NOMO-1 treated with dmso at 0.1 percent for 144 hours (cell line): Measurements from ENCODE around the gene SP140.
A peak's percentile ranks its signal among the peaks of the same experiment; 100 is the strongest.
"Not testable (repeated sequence)": the region's sequence is repeated elsewhere in the genome, so short reads cannot be mapped to it uniquely, and the experiment has no call there.

ENCODE experiments used
- DNase-seq: peaks from one replicate; lab custom pipeline; 2025; ENCODE audit not compliant: unreplicated experiment; lab: John Stamatoyannopoulos, UW

Gene SP140

DNA sequence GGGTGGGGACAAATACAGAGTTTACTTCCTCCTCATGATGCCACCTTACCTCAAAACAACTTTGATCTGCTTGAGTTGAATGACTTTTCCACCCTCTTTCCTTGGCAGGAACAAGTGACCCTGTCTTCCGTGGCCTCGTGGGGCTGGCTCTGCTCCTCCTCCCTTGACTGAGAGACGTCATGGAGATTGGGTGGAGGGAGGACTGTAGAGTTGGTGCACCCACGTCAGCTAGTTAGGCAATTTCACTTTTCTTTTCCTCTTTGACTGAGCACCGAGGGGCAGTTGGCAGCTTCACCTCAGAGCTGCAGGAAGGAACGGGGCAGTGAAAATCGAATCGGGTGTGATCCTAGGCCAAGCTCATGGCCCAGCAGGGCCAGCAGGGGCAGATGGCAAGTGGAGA, at the start of gene SP140:
SP140 (plus strand) TSS at position 251 of the 400 bp plus-strand sequence; CDS start at position 360, 109 bp downstream.
- peak; percentile 80 for DNase-seq

GRCh38 chr2:230176996-230177395, 48.5 kb upstream of the SP140 start:
- DNase-seq: no peak

- no peak for DNase-seq
These were observed 46.7 kb upstream of the SP140 start for GRCh38 chr2:230178546-230179485.

GRCh38 chr2:230179907-230180306, 45.6 kb upstream of the SP140 start:
- no peak for DNase-seq

- DNase-seq: no peak
These were observed 44.3 kb upstream of the SP140 start for GRCh38 chr2:230181195-230181594.

DNA sequence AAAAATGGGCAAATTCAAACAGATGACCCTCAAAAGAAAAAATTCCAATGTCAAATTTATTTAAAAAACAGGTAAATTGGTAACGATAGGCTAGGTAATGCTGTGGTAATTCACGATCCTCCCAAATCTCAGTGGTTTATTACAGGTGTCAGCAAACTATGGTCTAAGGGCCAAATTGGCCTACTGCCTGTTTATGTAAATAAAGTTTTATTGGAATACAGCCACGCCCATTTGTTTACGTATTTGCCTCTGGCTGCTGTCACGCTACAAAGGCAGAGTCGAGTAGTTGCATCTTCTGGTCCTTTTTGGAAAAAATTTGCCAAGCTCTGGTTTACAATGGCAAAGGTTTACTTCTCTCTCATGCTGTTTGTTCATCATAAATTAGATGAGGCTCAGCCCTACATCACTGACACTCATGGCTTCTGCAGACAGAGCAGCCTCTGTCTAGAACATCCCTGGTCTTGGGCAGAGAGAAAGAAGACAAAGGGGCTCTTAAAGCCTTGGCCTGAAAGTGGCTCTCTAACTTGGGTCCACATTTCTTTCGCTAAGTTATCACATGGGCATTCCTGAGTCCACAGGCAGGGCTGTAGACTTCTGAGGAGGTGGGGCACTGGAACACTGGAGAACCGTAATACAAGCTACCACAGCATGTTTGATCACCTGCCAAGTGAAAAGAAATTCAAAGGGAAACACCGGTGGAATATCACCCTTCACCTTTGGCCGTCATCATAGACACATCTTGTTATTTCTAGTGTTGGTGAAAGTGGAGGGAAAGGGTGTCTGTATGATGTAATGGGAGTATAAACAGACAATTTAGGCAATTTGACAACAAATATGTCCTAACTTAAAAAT, 40.6 kb upstream of the SP140 start:
- DNase-seq: no peak

DNA sequence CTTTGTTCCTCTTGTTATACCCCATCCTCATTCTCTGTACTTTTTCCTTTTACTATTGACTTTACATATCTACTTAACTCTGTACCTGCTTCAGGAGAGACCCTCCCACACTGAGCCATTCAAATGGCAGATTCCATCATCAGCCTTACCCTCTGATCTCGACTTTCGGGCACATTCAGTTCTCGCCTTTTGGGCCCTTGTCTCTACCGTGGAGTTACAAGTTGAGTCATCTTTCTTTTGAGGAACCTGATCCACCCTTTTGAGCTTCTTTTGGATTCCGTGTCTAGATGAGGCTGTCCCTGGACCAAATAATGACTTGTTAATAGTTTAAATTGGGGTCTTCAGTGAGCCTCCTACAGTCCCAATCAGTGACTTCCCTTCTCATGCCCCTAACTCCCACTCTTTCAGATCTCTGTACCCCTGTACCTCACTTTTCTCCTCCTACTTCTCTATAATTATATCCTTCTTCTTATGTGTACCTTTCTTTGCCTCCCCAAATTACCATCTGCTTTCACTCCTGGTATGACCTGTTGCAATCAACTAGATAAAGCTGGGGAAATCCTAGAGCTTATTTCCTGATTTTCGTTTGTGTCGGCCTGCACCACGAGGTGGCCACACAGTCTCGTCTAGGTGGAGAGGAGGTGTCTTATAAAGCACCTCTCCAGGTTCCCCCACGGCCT, 23.0 kb upstream of the SP140 start:
- DNase-seq: peak; percentile 16

DNA sequence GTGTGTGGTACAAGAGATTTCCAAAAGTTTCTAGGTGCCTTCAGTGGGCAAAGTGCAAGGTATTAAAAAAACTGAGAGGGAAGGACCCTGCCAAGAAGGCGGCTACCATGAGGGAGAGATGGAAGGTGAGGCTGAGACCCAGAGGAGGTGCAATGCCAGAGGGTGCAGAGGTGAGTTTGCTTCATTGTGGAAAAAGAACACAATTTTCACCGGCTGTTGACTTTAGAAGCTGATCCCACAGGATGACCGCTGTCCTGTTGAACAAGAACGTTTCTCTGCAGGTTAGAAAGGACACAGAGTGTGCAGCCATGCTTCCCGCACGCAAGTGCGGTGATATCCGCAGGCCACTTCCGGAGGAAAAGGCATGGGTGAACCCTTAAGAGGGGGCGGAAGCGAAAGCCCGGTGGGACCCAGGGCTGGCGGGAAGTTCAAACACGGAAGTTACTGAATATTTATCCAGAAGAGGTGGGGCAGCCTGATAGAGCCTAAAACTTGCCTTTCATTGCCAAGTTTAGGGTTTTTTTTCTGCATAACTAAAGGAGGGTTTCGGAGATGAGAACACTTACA, 22.3 kb upstream of the SP140 start:
- no peak for DNase-seq

DNA sequence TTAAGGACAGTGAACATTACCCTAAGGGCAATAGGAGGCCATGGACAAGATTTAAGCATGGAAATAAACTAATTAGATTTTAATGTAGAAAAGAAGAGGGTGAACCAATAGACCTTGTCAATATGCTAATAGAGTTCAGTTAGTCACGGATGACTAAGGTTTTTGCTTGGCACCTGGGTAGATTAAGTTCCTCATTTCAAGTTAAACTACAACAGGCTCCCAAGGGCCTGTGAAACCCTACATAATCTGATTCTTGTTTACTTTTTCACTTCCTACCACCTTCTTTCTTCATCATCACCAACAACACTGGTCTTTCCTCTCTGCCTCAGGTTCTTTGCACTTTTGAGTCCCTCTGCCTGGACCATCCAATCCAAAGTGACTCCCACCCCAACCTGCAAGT, 20.5 kb upstream of the SP140 start:
- peak; percentile 29 for DNase-seq

DNA sequence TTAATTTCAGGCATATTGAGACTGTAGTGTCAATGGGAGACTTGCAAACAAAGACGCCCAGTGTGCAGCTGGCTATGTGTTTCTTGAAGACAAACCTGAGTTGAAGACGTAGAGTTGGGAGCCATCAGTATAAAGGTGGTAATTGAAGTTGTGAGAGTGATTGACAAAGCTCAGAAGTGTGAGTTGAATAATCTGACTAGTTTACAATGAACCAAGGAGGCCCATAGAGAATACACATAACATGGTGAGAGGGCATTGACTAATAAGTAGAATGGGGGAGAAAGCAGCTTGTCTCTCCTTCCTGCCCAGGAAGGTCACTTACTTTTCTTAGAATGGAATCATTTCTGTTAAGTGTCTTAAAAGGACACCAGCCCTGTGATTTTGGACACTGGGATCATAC, 19.8 kb upstream of the SP140 start:
- no peak for DNase-seq

DNA sequence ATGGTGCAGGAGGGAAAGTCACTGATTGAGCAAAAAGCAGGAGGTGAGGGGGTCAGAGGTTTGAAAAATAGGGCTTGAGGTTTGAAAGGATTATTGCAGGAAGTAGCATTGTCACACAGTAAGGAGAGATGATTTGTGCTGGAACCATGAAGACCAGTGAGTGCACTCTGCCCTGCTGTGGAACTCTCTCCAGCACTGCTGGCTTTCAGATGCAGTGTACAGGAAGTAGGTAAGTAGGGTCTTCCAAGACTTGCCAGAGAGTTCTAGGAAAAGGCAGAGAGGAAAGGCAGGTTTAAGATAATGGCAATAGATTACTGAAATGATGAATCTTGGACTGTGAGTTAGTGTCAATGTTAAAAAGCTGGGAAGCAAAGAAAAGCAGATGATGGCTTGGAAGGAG, 17.0 kb upstream of the SP140 start:
- no peak for DNase-seq

- peak; percentile 32 for DNase-seq
These were observed 16.0 kb upstream of the SP140 start for GRCh38 chr2:230209422-230210051.

DNA sequence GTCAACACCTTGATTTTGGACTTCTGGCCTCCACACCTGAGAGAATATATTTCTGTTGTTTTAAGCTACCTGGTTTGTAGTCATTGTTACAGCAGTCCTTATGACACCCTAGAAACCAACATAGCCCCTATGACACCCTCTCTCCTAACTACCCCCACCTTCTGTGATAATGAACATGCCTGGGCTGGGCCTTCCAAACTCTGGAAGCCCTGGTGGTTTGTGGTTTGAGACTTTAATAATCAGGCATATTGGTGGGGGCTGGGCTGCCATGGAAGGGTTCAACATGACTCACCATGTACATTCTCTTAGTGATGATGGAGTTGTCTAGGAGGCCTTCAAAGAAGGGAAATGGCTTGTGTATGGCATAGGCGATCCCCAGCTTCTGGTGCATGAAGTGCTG, 9.0 kb upstream of the SP140 start:
- DNase-seq: no peak

- no peak for DNase-seq
These were observed 8.1 kb upstream of the SP140 start for GRCh38 chr2:230217424-230217823.

- peak; percentile 57 for DNase-seq
These were observed 7.1 kb upstream of the SP140 start for GRCh38 chr2:230218421-230218820.

DNA sequence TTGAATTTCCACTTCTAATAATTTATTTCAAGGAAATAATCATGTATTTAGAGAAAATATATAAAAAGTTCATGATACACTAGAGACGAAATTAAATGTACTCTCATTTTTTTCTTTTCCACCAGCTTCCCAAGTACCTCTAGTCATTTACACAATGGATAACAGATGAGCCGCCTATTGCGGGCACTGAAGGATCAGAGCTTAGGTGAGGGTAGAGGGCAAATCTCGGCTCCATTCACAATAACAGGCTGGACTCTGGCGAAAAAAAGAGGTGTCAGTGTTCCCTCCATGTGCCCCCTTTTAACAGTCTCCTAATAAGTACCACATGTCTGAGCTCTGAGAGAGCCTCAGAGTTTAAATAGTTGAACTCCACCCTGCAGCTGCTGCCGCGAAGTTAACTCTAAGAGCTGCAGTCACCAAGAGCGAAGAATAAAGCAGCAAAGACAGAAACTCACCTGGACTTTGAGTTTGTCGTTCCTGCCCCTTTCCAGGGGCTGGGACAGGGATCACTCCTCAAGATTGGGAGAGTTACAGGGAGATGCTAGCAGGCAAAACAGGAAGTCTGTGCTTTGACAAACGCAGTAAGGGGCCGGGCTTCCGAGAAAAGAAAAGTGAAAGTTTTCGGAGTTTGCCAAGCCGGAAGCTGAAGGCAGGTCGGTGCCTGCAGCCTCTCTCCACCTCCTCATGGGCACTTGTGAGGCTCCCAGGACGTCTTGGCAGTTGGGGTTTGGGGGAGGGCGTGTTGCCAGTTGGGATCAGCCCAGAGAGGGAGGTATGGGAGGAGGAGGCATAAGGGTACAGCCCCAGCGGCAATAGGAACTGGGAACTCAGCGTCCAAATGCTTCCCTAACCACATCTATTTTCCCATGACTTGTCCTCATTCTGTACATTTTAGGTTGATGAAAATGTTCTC, 5.9 kb upstream of the SP140 start, which contains the start of gene SP110:
SP110 (minus strand) TSS at position 566 of the 913 bp plus-strand sequence. CDS start 3,057 bp downstream, outside the sequence.
- peak; percentile 83 for DNase-seq

GRCh38 chr2:230220347-230220969, 5.1 kb upstream of the SP140 start:
- no peak for DNase-seq

DNA sequence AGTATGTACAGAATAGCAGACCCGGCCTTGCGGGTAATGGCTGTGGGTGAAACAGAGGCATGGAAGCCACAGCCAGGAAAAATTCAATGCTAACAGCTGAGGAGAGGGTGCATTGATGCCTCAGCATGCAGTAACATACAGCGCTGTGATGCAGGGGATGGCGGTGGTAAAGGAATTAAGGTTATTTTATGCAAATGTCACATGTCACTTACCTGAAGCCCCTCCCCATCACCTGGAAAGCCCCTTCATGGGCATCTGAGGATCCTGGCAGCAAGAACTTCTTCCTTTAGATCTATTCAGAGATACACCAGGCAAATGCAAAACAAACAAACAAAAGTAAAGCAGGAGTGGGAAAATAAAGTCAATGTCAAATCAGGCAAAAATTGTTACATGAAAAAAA, 4.0 kb upstream of the SP140 start:
- no peak for DNase-seq

- DNase-seq: not testable (repeated sequence)
These were observed 2.7 kb upstream of the SP140 start for GRCh38 chr2:230222829-230223228.
